Measurements from ENCODE around the gene FAM9A.
"Not testable (repeated sequence)": the region's sequence is repeated elsewhere in the genome, so short reads cannot be mapped to it uniquely, and the experiment has no call there.

The FAM9A gene

DNA sequence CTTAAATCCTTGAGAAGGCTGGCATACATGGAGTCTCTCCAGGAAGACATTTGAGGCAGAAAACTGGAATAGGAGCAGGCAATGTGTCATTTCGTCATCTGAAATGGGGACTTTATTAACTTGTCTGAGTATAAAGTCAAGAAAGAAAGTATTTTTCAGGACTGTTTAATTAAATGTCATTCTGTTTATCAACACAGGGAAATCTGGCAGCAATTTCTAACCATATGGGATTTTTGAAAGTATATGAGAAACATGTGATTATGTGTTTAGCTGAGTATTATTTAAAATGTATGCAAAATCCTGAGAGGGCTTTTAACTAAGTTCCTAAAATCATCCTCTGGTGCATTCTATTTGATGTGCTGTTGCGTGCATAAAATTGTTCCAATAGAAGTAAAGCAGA is 3.9 kb upstream of the FAM9A start:
- no peak for DNase-seq (ENCODE audit: low read depth in 1 of 2, low spot score in 1 of 2)

DNA sequence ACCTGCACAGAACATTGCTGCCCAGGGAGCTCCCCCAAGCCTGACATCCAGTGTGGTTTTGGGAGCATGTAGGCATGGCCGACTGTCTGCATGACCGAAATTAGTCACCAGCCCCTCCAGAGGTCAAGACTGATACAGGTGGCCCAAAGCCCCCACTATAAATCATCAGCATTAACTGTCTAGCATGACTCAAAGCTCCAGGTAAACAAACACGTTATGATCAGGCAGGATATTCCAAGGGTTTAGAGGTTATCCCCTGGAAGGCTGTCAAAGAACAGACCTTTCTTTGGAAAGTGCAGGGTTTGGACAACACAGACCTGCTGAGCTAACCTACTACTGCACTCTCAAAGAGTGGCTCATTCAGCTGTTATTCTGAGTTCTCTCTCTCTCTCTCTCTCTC is 2.1 kb upstream of the FAM9A start:
- no peak for DNase-seq (ENCODE audit: low read depth in 1 of 2, low spot score in 1 of 2)

DNA sequence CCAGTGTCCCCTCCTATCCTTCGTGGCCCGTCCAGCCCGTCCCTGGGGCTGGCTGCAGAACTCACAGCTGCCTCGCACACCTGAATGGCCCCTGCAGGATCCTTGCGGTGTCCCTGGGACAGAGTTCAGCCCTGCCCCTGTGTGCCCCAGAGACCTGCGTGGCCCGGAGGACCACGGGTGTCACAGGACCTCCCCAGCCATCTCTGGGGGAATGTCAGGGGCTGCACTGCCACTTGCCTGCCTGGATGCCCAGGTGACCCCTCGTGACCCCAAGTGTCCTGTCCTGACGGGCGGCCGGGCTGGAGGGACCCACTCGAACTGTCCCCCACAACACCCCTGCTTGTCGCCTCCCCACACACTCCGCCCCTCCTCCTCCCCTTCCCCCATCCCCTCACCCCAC is 832 bp downstream of the FAM9A start:
- DNase-seq (ENCODE audit: low read depth in 1 of 2, low spot score in 1 of 2), result not testable (repeated sequence)

DNA sequence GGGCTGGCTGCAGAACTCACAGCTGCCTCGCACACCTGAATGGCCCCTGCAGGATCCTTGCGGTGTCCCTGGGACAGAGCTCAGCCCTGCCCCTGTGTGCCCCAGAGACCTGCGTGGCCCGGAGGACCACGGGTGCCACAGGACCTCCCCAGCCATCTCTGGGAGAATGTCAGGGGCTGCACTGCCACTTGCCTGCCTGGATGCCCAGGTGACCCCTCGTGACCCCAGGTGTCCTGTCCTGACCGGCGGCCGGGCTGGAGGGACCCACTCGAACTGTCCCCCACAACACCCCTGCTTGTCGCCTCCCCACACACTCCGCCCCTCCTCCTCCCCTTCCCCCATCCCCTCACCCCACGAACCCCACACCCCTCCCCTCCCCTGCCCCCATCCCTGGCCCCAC is 1.9 kb downstream of the FAM9A start:
- DNase-seq (ENCODE audit: low read depth in 1 of 2, low spot score in 1 of 2), result not testable (repeated sequence)

DNA sequence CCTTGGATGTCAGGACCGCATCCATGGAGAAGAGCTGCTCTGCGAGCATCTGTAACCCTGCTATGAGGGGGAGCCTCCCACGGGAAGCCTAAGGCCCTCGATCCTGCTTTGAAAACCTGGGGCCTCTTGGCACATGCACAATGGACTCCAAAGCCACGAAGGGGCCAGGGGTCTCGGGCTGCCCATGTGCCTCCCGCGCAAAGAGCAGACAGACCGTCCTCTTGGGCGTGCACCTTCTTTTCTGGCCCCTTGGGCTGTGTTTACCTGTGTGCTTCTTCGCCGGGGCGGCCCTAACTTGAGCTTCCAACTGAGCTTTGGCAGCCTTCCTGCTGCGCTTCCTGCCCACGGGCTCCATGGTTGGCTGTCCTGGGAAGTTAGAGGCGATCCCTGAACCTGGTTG is 2.5 kb downstream of the FAM9A start:
- DNase-seq (ENCODE audit: low read depth in 1 of 2, low spot score in 1 of 2), result not testable (repeated sequence)

DNA sequence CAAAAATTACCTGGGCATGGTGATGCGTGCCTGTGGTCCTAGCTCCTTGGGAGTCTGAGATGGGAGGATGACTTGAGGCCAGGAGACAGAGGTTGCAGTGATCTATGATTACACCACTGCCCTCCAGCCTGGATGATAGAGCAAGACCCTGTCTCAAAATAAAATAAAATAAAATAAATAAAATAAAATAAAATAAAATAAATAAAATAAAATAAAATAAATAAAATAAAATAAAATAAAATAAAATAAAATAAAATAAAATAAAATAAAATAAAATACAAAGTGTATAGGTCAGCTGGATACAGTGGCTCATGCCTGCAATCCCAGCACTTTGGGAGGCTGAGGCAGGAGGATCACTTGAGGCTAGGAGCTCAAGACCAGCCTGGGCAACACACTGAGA is 14.1 kb downstream of the FAM9A start:
- DNase-seq (ENCODE audit: low read depth in 1 of 2, low spot score in 1 of 2), result not testable (repeated sequence)

DNA sequence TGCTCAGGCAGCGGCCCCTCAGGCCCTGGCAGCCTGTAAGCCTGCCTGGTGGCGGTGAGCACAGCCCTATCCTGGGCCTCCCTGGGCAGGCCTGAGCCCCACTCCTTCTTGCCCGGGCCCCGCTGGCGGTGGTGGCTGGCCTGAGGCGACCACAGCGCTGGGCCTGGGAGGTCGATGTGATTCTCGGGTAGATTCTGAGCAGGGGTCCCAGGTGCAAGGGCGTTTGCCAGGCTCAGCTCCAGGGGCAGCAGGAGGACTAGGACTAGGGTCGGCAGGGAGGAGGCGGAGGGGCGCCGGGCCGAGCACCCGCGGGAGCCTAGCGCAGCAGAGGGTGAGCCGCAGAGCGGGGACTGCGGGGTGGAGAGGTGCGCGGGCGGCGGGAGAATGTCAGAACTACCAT is 17.0 kb downstream of the FAM9A start:
- DNase-seq (ENCODE audit: low read depth in 1 of 2, low spot score in 1 of 2), result no peak

DNA sequence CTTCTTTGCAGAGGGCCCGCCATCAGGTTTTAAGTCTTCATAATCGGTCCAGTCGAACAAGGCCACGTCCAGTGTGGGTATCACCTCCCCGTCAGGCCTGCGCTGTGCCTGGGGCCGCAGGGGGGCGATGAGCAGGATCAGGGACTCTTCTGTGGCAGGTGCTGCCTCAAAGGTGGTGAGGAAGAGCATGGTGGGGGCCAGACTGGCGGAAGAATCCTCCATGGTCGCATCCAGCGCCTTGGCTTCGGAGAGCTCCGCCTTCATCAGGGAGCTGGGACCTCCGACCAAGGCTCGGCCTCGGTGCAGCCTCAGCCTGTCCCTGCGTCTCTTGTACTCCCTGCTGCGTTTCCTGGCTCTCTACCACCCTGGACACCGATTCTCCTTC is 17.5 kb downstream of the FAM9A start:
- no peak for DNase-seq (ENCODE audit: low read depth in 1 of 2, low spot score in 1 of 2)

DNA sequence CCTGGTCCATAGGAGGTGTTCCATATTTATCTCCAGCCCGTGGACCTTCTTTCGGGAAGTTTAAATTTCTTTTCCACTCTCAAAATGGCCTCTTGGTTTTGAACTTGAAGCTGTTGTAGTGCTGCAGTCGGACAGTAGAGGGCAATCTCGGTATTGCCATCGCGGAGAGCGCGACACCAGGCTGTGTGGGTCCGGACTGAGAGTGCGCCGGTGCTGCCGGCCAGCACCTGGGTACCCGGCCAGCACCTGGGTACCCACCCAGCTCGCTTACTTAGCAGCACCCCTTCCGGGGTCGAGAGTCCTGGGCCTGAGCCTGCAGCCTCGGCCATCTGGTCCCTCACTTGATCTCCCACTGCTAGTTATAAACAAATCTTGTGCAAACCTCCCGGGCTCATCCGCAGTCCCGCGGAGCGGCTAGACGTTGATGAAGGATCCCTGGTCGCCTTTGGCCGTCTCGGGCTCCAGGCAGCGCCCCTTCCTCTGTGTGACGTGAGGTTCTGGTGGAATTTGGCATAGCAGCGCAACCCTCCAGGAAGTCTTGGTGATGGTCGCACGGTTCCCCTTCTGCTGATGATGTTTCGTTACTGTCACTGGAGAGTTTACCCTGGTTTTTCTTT is 18.0 kb downstream of the FAM9A start:
- DNase-seq (ENCODE audit: low read depth in 1 of 2, low spot score in 1 of 2), result no peak

DNA sequence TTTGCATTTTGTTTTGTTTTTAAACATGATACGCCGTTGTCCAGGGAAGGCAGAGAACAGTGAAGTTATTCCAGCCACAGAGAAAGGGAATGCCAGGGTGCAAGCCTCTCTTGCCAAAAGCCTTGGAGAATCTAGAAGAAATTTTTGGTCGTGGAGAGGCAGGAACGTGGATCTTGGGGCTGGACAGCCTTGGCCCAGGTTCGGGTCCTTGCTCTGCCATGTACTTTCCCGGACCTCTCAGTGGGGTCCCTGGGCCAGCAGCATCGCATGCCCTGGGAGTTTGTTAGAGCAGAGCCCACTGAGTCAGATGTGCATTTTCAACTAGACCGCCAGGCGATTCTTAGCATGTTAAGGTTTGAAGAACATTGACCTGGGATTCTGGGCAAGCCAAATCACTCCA is 18.6 kb downstream of the FAM9A start:
- DNase-seq (ENCODE audit: low read depth in 1 of 2, low spot score in 1 of 2), result no peak

DNA sequence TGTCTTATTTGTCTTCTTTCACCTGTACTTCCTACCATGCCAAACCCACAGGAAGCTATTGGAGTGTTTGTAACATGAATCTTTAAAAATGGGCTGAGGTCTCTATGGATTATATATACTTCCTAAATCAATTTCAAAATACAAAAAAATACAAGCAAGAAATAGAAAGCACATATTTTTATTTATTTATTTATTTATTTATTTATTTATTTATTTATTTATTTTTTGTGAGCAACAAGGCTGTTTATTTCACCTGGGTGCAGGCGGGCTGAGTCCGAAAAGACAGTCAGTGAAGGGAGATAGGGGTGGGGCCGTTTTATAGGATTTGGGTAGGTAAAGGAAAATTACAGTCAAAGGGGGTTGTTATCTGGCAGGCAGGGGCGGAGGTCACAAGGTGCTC is 19.3 kb downstream of the FAM9A start:
- not testable (repeated sequence) for DNase-seq (ENCODE audit: low read depth in 1 of 2, low spot score in 1 of 2)

DNA sequence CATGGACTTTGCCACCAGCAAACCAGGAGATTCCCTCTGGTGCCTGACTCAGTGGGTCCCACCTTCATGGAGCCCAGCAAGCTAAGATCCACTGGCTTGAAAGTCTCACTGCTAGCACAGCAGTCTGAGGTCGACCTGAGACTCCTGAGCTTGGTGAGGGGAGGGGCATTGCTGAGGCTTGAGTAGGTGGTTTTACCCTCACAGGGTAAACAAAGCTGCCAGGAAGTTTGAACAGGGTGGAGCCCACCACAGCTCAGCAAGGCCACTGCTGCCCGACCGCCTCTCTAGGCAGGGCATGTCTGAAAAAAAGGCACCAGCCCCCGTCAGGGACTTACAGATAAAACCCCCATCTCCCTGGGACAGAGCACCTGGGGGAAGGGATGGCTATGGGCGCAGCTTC is 28.1 kb downstream of the FAM9A start:
- no peak for DNase-seq (ENCODE audit: low read depth in 1 of 2, low spot score in 1 of 2)

DNA sequence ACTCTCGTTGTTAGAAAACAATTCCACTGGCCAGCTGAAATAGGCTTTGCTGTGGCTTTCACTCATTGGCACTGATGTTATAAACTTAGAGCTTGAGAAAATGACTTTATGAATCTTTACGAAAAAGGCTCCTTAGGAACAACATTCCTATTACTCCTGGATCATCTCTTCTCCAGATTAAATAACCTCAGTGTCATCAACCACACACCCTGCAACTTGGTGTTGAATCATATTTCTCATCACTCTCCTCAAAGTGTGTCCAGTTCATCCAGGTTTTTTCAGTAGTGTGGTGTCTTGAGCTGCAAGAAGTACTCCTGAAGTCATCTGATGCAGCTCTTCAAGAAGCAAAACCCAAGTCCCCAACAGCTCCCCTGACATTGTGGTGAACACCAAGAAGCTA is 41.2 kb downstream of the FAM9A start:
- no peak for DNase-seq (ENCODE audit: low read depth in 1 of 2, low spot score in 1 of 2)

DNA sequence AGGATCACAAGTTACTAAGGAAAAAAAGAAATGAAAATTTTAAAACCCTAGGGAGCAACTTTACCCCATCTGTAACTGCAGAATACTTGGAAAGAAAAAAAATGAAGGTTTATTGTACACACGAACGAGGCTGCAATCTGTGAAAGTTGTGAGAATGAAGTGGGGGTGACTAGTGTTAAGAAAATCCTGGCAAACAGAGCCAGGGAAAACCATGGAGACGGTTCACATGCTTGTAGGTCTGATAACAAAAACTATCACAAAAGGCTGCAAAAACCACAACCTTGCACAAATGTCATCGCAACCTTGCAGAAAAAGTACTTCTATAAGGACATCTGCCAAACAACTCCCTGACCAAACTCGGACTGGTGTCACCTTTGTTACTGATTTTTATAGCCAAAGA is 42.5 kb downstream of the FAM9A start:
- not testable (repeated sequence) for DNase-seq (ENCODE audit: low read depth in 1 of 2, low spot score in 1 of 2)

DNA sequence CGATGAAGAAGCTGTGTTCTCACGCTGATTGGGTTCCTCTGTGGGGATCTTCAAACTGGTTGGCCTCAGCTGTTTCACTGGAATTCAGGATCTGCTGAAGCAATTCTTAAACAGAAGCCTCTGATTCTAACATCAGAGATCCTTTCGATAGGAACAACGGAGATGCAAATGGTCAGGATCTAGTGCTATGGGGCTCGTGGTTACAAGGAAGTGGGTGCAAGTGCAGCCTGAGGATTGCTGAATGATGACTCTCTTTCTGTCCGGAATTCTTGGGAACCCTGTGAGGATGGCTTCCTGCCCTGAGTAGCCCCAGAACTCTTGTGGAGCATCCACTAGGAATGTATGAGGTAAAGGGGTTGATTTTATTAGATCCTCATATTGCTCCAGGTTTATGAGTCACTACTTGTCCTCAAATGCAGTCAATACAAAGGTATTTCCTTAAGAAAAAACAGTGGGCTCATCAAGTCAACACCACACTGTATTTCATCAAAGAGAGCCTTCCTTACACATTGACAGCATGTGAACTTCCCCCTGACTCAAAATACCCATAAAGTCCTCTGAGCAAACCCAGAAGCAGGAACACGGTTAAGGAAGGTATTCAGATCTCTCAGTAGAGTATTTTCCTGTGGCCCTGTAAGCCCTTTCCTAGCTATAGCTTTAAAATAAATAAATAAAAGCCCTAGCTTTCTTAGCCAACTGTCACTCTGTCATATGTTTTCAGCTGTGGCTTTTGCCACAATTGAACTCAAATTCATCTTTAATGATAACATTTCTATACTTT is 43.4 kb downstream of the FAM9A start:
- not testable (repeated sequence) for DNase-seq (ENCODE audit: low read depth in 1 of 2, low spot score in 1 of 2)

DNA sequence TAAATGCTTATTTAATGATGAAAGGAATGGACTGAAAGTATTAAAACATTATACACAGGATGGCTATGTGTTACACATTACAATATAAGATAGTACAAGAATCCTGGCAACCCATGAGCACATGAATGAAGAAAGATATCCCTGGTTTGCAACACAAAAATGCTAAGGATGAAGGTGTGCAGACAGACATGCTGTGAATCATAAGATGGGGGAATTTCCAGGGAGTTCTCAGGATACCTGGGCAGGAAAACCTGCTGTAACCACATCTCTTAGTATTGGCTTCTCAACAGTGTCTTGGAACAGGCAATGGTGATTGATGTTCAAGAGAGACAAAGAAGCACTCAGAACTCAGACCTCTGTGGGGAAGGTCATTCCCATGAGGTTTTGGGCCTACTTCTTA is 45.4 kb downstream of the FAM9A start:
- no peak for DNase-seq (ENCODE audit: low read depth in 1 of 2, low spot score in 1 of 2)

DNA sequence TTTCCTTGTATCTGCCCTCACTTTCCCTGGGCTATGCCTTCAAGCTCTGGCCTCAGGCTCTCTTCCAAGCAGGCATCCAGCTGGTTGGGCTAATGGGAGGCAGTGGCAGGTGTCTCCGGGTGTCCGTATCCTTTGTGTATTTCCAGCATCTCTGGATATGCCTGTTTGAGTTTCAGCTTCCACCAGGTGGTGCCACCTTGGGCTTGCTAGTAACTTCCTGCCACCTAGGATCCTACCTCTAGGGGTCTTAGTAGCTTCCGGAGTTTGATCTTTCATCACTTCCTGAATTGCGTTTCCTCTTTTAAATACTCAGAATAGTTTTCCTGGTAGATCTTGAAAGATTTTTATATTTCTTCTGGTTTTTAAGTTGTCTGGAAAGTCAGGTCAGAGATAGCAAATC is 46.1 kb downstream of the FAM9A start:
- DNase-seq (ENCODE audit: low read depth in 1 of 2, low spot score in 1 of 2), result no peak

DNA sequence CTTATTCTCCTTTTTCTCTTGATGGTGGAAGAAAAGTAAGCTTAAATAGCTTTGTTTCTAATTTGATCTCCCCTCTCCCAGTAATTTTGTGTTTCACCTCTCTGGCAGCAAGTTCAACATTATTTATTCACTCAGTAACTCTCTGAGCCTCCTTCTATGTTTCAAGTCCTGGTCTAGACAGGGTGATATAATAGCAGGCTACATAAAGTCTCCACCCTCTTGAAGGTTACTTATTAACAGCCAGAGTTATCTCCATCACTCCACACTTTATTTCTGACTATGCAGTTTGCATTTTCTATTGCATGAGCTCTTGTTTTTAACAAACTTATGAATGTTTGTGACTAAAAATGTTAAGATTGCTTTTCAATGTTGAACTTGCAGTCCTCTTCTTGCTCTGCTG is 51.5 kb downstream of the FAM9A start:
- DNase-seq (ENCODE audit: low read depth in 1 of 2, low spot score in 1 of 2), result no peak

DNA sequence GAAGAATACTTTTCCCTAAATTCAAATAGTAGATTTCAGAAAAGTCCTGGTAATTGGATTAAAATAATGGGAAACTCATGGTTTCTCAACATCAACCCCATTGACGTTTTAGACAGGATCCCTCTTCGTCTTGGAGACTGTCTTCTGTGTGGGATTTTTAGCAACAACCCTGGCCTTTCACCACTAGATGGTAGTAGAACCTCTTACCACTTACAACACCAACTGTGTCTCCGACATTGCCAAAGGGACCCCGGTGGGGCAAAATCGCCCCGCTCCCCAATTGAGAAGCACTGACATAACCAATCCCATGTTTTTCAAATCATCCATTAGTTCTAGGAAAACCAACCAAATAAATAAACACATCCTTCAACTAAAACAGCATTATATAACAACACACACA is 52.3 kb downstream of the FAM9A start:
- DNase-seq (ENCODE audit: low read depth in 1 of 2, low spot score in 1 of 2), result no peak

DNA sequence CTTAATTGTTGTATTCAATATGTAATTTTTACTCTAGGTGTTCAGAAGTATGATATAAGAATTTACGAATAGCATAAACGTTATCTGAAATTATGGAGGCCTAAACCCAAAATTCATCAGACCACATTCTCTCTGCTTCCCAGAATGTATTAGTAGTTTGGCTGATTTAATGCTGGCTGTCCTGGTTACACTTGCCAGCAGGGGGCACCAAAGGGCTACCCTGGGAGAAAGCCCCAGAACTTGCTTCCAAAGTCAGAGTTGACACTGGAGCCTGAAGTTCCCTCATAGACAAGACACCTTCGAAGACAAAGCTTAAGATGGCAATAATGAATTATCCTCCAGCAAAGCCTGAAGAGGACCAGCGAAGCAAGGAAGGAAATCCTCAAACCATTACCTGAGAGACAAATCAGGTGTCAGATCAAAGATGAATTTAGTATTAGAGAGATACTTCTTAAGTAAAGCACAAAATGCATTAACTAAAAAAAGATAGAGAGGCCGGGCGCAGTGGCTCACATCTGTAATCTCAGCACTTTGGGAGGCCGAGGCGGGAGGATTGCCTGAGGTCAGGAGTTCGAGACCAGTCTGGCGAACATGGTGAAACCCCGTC is 58.0 kb downstream of the FAM9A start:
- peak; percentile 2 to 46 for DNase-seq (ENCODE audit: low read depth in 1 of 2, low spot score in 1 of 2)

DNA sequence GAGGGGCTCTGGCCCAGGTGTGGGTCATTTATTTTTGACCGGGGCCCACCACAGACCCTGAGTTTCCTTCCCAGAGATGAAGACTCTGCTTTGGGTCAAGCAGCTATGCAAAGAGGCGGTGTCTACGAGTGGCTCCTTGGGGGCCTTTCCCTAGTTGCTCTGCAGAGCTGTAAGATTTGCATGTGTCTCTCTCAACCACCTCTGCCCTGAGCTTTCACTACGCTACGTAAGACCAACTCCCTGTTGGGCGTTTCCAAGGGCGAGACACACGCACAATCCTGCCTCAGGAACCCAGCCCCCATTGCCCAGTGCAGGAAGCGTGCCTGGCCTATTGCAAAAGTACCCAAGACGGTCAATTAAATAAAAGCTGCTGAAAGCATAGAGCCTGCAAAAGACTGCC is 59.2 kb downstream of the FAM9A start:
- DNase-seq (ENCODE audit: low read depth in 1 of 2, low spot score in 1 of 2), result no peak

Data from stimulated activated CD4-positive, alpha-beta T cell treated with anti-CD3 and anti-CD28 coated beads, Interleukin-15, amount 100 ng/mL, for 1 hour (primary cell).